Measurements from ENCODE around the gene NMT2. TPM values are rescaled to one million over a fixed set of nuclear protein-coding genes. Genes with fewer than 3 reads are reported as not detected.

NMT2 gene
- total and polyA plus RNA-seq, 2 experiments from 2014 or later: 11.7 to 16.8 TPM

DNA sequence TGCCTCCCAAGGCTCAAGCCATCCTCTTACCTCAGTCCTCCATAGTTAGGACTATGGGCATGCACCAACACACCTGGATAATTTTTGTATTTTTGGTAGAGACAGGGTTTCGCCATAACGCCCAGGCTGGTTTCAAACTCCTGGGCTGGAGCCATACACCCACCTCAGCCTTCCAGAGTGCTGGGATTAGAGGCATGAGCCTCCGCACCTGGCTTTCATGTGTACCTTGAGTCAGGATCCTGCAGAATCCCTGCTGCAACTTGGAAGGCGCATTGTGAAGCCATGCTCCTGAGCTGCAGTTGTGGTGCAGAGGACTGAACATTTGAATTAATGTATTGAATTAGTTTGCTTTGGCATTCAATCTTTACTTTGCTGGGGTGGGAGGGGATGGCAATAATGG, 29.4 kb upstream of the NMT2 start:
- no peak for ATAC-seq
- peaks cover 16% of the 10 kb centered on the region for H3K4me1 ChIP-seq (ENCODE audit: insufficient read depth)
- Mint-ChIP-seq H3K4me3 (no peak overlapping the region), H3K27me3 (ENCODE audit: insufficient read depth, low read depth, poor library complexity) (peaks cover 4% of the 10 kb centered on the region), H3K9me3 (no peaks in the 10 kb centered on the region), H3K36me3 (ENCODE audit: low read depth) (no peaks in the 10 kb centered on the region), H3K27ac (no peak overlapping the region), H3K4me1 (peaks cover 15% of the 10 kb centered on the region)
- TF ChIP-seq ZNF114 (CRISPR knock-in tag; IDR thresholded peaks at IDR 0.05): no peak
- no peak for TF ChIP-seq ZNF331 (CRISPR knock-in tag; IDR thresholded peaks at IDR 0.05; ENCODE audit: low read depth)
- TF ChIP-seq REST (IDR thresholded peaks at IDR 0.05; ENCODE audit: unreplicated experiment): no peak
- H2AFZ ChIP-seq: no peak overlapping the region
- DNase-seq (ENCODE audit: low spot score): no peak
- no peaks in the 10 kb centered on the region for H4K20me1 ChIP-seq (replicated peaks; ENCODE audit: insufficient read depth)
- no peaks in the 10 kb centered on the region for H3K79me2 ChIP-seq (replicated peaks; ENCODE audit: insufficient read depth)
- H3F3A ChIP-seq (replicated peaks; ENCODE audit: low read depth): no peaks in the 10 kb centered on the region
- no peak overlapping the region for H3K27ac ChIP-seq (ENCODE audit: low read depth)
- H3K27me3 ChIP-seq (ENCODE audit: insufficient read depth): no peaks in the 10 kb centered on the region
- no peaks in the 10 kb centered on the region for H3K36me3 ChIP-seq (ENCODE audit: insufficient read depth)
- no peak overlapping the region for H3K4me3 ChIP-seq
- no peaks in the 10 kb centered on the region for H3K9me2 ChIP-seq (ENCODE audit: insufficient read depth)
- H3K4me2 ChIP-seq: no peak overlapping the region

GRCh38 chr10:15197276-15197675, 28.8 kb upstream of the NMT2 start:
- no peak overlapping the region for H3K4me2 ChIP-seq
- H3K27me3 ChIP-seq (ENCODE audit: insufficient read depth): no peaks in the 10 kb centered on the region
- H4K20me1 ChIP-seq (replicated peaks; ENCODE audit: insufficient read depth): no peaks in the 10 kb centered on the region
- H3K4me3 ChIP-seq: no peak overlapping the region
- no peaks in the 10 kb centered on the region for H3F3A ChIP-seq (replicated peaks; ENCODE audit: low read depth)
- H3K79me2 ChIP-seq (replicated peaks; ENCODE audit: insufficient read depth): no peaks in the 10 kb centered on the region
- H3K27ac Mint-ChIP-seq: no peak overlapping the region
- H3K36me3 Mint-ChIP-seq (ENCODE audit: low read depth): no peaks in the 10 kb centered on the region
- no peak overlapping the region for H2AFZ ChIP-seq
- H3K4me3 Mint-ChIP-seq: no peak overlapping the region
- DNase-seq (ENCODE audit: low spot score) (no peak), ATAC-seq (no peak)
- no peaks in the 10 kb centered on the region for H3K9me2 ChIP-seq (ENCODE audit: insufficient read depth)
- no peaks in the 10 kb centered on the region for H3K36me3 ChIP-seq (ENCODE audit: insufficient read depth)
- H3K4me1 ChIP-seq (ENCODE audit: insufficient read depth): peaks cover 16% of the 10 kb centered on the region
- no peak overlapping the region for H3K27ac ChIP-seq (ENCODE audit: low read depth)
- peaks cover 2% of the 10 kb centered on the region for H3K27me3 Mint-ChIP-seq (ENCODE audit: insufficient read depth, low read depth, poor library complexity)
- no peaks in the 10 kb centered on the region for H3K9me3 Mint-ChIP-seq
- peaks cover 15% of the 10 kb centered on the region for H3K4me1 Mint-ChIP-seq
- no peak for TF ChIP-seq CTCF (conservative IDR thresholded peaks at IDR 0.05; ENCODE audit: low read depth in 2 of 2)
- TF ChIP-seq ZNF331 (CRISPR knock-in tag; IDR thresholded peaks at IDR 0.05; ENCODE audit: low read depth): no peak
- TF ChIP-seq CREB1 (CRISPR knock-in tag; IDR thresholded peaks at IDR 0.05; ENCODE audit: low read depth): no peak
- TF ChIP-seq ZNF462 (CRISPR knock-in tag; IDR thresholded peaks at IDR 0.05): no peak
- TF ChIP-seq, protein P1, sequence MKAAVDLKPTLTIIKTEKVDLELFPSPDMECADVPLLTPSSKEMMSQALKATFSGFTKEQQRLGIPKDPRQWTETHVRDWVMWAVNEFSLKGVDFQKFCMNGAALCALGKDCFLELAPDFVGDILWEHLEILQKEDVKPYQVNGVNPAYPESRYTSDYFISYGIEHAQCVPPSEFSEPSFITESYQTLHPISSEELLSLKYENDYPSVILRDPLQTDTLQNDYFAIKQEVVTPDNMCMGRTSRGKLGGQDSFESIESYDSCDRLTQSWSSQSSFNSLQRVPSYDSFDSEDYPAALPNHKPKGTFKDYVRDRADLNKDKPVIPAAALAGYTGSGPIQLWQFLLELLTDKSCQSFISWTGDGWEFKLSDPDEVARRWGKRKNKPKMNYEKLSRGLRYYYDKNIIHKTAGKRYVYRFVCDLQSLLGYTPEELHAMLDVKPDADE (IDR thresholded peaks at IDR 0.05): no peak
- no peak for TF ChIP-seq STAT1 (IDR thresholded peaks at IDR 0.05; ENCODE audit: unreplicated experiment)
- TF ChIP-seq EZH2phosphoT487 (IDR thresholded peaks at IDR 0.05; ENCODE audit: unreplicated experiment): no peak
- TF ChIP-seq JUNB (IDR thresholded peaks at IDR 0.05; ENCODE audit: unreplicated experiment): no peak
